ENCODE measurements around the gene NEDD9. TPM values are rescaled to one million over a fixed set of nuclear protein-coding genes. Genes with fewer than 3 reads are reported as not detected.

The NEDD9 gene
- total and polyA plus RNA-seq, 2 experiments from 2014 or later, result 4.4 to 13.0 TPM

DNA sequence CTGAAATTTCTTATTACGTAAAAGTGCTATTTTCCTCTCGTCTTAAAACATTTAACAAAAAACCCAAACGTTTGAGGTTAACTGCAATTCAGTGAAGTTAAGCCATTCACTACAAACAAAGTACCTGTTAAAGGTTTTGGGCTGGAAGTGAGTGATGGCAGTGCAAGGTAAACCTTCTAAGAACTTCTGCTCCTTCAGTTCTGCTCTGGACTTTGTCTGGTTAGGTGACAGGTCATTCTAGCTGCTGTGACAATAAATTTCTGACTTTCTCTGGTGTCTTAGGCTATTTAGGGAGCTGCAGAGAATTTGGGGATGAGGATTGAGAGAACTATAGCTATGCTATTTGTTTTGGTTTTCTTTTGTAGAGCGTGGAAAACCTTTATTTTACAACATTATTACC is 36.5 kb upstream of the NEDD9 start:
- Histone ChIP-seq H3K4me2 (no peak overlapping the region), H4K20me1 (replicated peaks; ENCODE audit: insufficient read depth) (no peaks in the 10 kb centered on the region; the same call in 1 of the 2 replicates), H3K4me3 (no peak overlapping the region), H3K9me2 (ENCODE audit: insufficient read depth) (peaks cover 4% of the 10 kb centered on the region; the same call in 1 of the 2 replicates), H3K4me1 (ENCODE audit: insufficient read depth) (no peaks in the 10 kb centered on the region), H3K79me2 (replicated peaks; ENCODE audit: insufficient read depth) (no peaks in the 10 kb centered on the region), H3K27ac (ENCODE audit: low read depth) (no peak overlapping the region), H3K36me3 (ENCODE audit: insufficient read depth) (no peaks in the 10 kb centered on the region), H3F3A (replicated peaks; ENCODE audit: low read depth) (no peaks in the 10 kb centered on the region), H2AFZ (no peak overlapping the region), H3K27me3 (ENCODE audit: insufficient read depth) (no peaks in the 10 kb centered on the region)
- ATAC-seq (no peak), DNase-seq (ENCODE audit: low spot score) (no peak)
- Mint-ChIP-seq H3K27ac (no peak overlapping the region), H3K36me3 (ENCODE audit: low read depth) (no peaks in the 10 kb centered on the region), H3K9me3 (no peaks in the 10 kb centered on the region), H3K27me3 (ENCODE audit: insufficient read depth, low read depth, poor library complexity) (peaks cover 7% of the 10 kb centered on the region), H3K4me3 (no peak overlapping the region), H3K4me1 (peaks cover 6% of the 10 kb centered on the region)
- no peak for TF ChIP-seq CREB1 (CRISPR knock-in tag; IDR thresholded peaks at IDR 0.05; ENCODE audit: low read depth)
- TF ChIP-seq, protein P1, sequence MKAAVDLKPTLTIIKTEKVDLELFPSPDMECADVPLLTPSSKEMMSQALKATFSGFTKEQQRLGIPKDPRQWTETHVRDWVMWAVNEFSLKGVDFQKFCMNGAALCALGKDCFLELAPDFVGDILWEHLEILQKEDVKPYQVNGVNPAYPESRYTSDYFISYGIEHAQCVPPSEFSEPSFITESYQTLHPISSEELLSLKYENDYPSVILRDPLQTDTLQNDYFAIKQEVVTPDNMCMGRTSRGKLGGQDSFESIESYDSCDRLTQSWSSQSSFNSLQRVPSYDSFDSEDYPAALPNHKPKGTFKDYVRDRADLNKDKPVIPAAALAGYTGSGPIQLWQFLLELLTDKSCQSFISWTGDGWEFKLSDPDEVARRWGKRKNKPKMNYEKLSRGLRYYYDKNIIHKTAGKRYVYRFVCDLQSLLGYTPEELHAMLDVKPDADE (IDR thresholded peaks at IDR 0.05), result no peak
- TF ChIP-seq STAT1 (IDR thresholded peaks at IDR 0.05; ENCODE audit: unreplicated experiment), result no peak
- TF ChIP-seq ZNF331 (CRISPR knock-in tag; IDR thresholded peaks at IDR 0.05; ENCODE audit: low read depth), result no peak
- TF ChIP-seq POLR2AphosphoS5 (IDR thresholded peaks at IDR 0.05; ENCODE audit: low read depth), result no peak
- TF ChIP-seq, protein P2, sequence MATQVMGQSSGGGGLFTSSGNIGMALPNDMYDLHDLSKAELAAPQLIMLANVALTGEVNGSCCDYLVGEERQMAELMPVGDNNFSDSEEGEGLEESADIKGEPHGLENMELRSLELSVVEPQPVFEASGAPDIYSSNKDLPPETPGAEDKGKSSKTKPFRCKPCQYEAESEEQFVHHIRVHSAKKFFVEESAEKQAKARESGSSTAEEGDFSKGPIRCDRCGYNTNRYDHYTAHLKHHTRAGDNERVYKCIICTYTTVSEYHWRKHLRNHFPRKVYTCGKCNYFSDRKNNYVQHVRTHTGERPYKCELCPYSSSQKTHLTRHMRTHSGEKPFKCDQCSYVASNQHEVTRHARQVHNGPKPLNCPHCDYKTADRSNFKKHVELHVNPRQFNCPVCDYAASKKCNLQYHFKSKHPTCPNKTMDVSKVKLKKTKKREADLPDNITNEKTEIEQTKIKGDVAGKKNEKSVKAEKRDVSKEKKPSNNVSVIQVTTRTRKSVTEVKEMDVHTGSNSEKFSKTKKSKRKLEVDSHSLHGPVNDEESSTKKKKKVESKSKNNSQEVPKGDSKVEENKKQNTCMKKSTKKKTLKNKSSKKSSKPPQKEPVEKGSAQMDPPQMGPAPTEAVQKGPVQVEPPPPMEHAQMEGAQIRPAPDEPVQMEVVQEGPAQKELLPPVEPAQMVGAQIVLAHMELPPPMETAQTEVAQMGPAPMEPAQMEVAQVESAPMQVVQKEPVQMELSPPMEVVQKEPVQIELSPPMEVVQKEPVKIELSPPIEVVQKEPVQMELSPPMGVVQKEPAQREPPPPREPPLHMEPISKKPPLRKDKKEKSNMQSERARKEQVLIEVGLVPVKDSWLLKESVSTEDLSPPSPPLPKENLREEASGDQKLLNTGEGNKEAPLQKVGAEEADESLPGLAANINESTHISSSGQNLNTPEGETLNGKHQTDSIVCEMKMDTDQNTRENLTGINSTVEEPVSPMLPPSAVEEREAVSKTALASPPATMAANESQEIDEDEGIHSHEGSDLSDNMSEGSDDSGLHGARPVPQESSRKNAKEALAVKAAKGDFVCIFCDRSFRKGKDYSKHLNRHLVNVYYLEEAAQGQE (IDR thresholded peaks at IDR 0.05; ENCODE audit: unreplicated experiment), result no peak
- TF ChIP-seq CTCF (conservative IDR thresholded peaks at IDR 0.05; ENCODE audit: low read depth in 2 of 2), result no peak
- no peak for TF ChIP-seq NANOG (IDR thresholded peaks at IDR 0.05; ENCODE audit: borderline replicate concordance)
- TF ChIP-seq EZH2 (IDR thresholded peaks at IDR 0.05; ENCODE audit: low read depth, unreplicated experiment), result no peak
- no peak for TF ChIP-seq ZNF462 (CRISPR knock-in tag; IDR thresholded peaks at IDR 0.05)
- no peak for TF ChIP-seq JUNB (IDR thresholded peaks at IDR 0.05; ENCODE audit: unreplicated experiment)
- TF ChIP-seq EZH2phosphoT487 (IDR thresholded peaks at IDR 0.05; ENCODE audit: unreplicated experiment), result no peak

All from GM23338 (cell line).